DOHH2 (cell line): ENCODE results near the gene PRAMEF12.

Experiments
- CTCF ChIP-seq: fragments of 200-600 bp; sonication (generic); IDR thresholded peaks from one replicate; pipeline ENCODE4 v1.5.1; 2014; ENCODE audit warnings: antibody characterized with exemption, mild to moderate bottlenecking, low read depth, low read length; ENCODE audit not compliant: poor library complexity, severe bottlenecking
- EZH2phosphoT487 ChIP-seq: fragments of 200-600 bp; sonication (generic); IDR thresholded peaks from 2 replicates; pipeline ENCODE4 v1.6.1; 2017; ENCODE audit warnings: borderline replicate concordance, mild to moderate bottlenecking, antibody characterized with exemption, low read length, moderate library complexity, mixed read lengths

DNA sequence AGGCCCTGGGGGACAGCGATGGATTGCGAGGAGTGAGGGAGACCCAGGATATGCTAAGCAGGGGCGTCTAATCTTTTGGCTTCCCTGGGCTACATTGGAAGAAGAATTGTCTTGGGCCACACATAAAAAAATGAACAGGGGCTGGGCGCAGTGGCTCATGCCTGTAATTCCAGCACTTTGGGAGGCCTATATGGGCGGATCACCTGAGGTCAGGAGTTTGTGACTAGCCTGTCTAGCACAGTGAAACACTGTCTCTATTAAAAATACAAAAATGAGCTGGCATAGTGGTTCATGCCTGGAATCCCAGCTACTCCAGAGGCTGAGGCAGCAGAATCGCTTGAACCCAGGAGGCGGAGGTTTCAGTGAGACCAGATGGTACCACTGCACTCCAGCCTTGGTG, 10.8 kb upstream of the PRAMEF12 start:
- TF ChIP-seq CTCF = no peak
- TF ChIP-seq EZH2phosphoT487 = no peak
